ENCODE results near the gene GSDME. TPM values are rescaled to one million over a fixed set of nuclear protein-coding genes. Genes with fewer than 3 reads are reported as not detected.

The GSDME gene
- total RNA-seq, 2 experiments from 2014 or later = 6.8 to 6.9 TPM

GRCh38 chr7:24752073-24752800 is 5.0 kb downstream of the GSDME start:
- Mint-ChIP-seq H3K4me3 (no peak overlapping the region), H3K36me3 (ENCODE audit: low read depth) (no peaks in the 10 kb centered on the region), H3K27ac (no peak overlapping the region), H3K9me3 (no peaks in the 10 kb centered on the region), H3K4me1 (ENCODE audit: low read depth) (peaks cover 24% of the 10 kb centered on the region), H3K27me3 (ENCODE audit: low read depth) (peaks cover 11% of the 10 kb centered on the region)
- intact Hi-C loops (cut with micrococcal nuclease) = loop anchor here (10.0 kb wide), 1 partner anchor 1377 kb away; no protein-coding TSS in a partner anchor
- no peak for DNase-seq
- CTCF ChIA-PET = no interaction called here

GRCh38 chr7:24751484-24751883 is 5.8 kb downstream of the GSDME start:
- intact Hi-C loops (cut with micrococcal nuclease) = loop anchor here (10.0 kb wide), 1 partner anchor 1377 kb away; no protein-coding TSS in a partner anchor
- peaks cover 11% of the 10 kb centered on the region for H3K27me3 Mint-ChIP-seq (ENCODE audit: low read depth)
- H3K4me1 Mint-ChIP-seq (ENCODE audit: low read depth) = peaks cover 21% of the 10 kb centered on the region
- H3K27ac Mint-ChIP-seq = no peak overlapping the region
- DNase-seq = no peak
- no peaks in the 10 kb centered on the region for H3K36me3 Mint-ChIP-seq (ENCODE audit: low read depth)
- no peaks in the 10 kb centered on the region for H3K9me3 Mint-ChIP-seq
- H3K4me3 Mint-ChIP-seq = no peak overlapping the region
- CTCF ChIA-PET = interaction anchor here (0.6 kb wide), 1 partner anchor 85 kb away, joined by 3 read pairs; no protein-coding TSS in a partner anchor

- CTCF ChIA-PET = interaction anchor here (0.6 to 0.8 kb wide), 2 partner anchors 345 to 1181 kb away, joined by 3 read pairs; no protein-coding TSS in a partner anchor
- no peak for DNase-seq
- no peak overlapping the region for H3K4me3 Mint-ChIP-seq
- intact Hi-C loops (cut with micrococcal nuclease) = loop anchor here (10.0 kb wide), 1 partner anchor 1376 kb away; no protein-coding TSS in a partner anchor
- peaks cover 14% of the 10 kb centered on the region for H3K27me3 Mint-ChIP-seq (ENCODE audit: low read depth)
- peaks cover 12% of the 10 kb centered on the region for H3K4me1 Mint-ChIP-seq (ENCODE audit: low read depth)
- H3K27ac Mint-ChIP-seq = no peak overlapping the region
- H3K36me3 Mint-ChIP-seq (ENCODE audit: low read depth) = no peaks in the 10 kb centered on the region
- no peaks in the 10 kb centered on the region for H3K9me3 Mint-ChIP-seq
These were observed 6.7 kb downstream of the GSDME start for GRCh38 chr7:24750441-24751055.

GRCh38 chr7:24748521-24748920 is 8.7 kb downstream of the GSDME start:
- peaks cover 14% of the 10 kb centered on the region for H3K27me3 Mint-ChIP-seq (ENCODE audit: low read depth)
- CTCF ChIA-PET = interaction anchor here (0.6 kb wide), 1 partner anchor 24 kb away, joined by 3 read pairs; no protein-coding TSS in a partner anchor
- H3K9me3 Mint-ChIP-seq = no peaks in the 10 kb centered on the region
- DNase-seq = no peak
- no peak overlapping the region for H3K27ac Mint-ChIP-seq
- no peak overlapping the region for H3K4me3 Mint-ChIP-seq
- no peaks in the 10 kb centered on the region for H3K4me1 Mint-ChIP-seq (ENCODE audit: low read depth)
- H3K36me3 Mint-ChIP-seq (ENCODE audit: low read depth) = no peaks in the 10 kb centered on the region
- intact Hi-C loops (cut with micrococcal nuclease) = no loop called here

- H3K4me3 Mint-ChIP-seq = no peak overlapping the region
These were observed 11.9 kb downstream of the GSDME start for GRCh38 chr7:24745355-24745754.

GRCh38 chr7:24743471-24743870 is 13.8 kb downstream of the GSDME start:
- Mint-ChIP-seq H3K4me1 (ENCODE audit: low read depth) (no peaks in the 10 kb centered on the region), H3K36me3 (ENCODE audit: low read depth) (no peaks in the 10 kb centered on the region), H3K27ac (no peak overlapping the region), H3K4me3 (no peak overlapping the region), H3K27me3 (ENCODE audit: low read depth) (peaks cover 10% of the 10 kb centered on the region), H3K9me3 (peaks cover 7% of the 10 kb centered on the region)
- intact Hi-C loops (cut with micrococcal nuclease) = no loop called here
- CTCF ChIA-PET = no interaction called here
- no peak for DNase-seq

More at GRCh38 chr7:24745355-24745754, 11.9 kb downstream of the GSDME start:
- no peak for DNase-seq
- CTCF ChIA-PET = no interaction called here
- Mint-ChIP-seq H3K27ac (no peak overlapping the region), H3K27me3 (ENCODE audit: low read depth) (peaks cover 7% of the 10 kb centered on the region), H3K4me1 (ENCODE audit: low read depth) (no peaks in the 10 kb centered on the region), H3K36me3 (ENCODE audit: low read depth) (no peaks in the 10 kb centered on the region), H3K9me3 (no peaks in the 10 kb centered on the region)
- intact Hi-C loops (cut with micrococcal nuclease) = no loop called here

GRCh38 chr7:24742506-24743162 is 14.6 kb downstream of the GSDME start:
- intact Hi-C loops (cut with micrococcal nuclease) = no loop called here
- DNase-seq = no peak
- CTCF ChIA-PET = interaction anchor here (0.6 kb wide), 1 partner anchor 71 kb away, joined by 3 read pairs; no protein-coding TSS in a partner anchor
- Mint-ChIP-seq H3K9me3 (peaks cover 8% of the 10 kb centered on the region), H3K4me3 (no peak overlapping the region), H3K4me1 (ENCODE audit: low read depth) (no peaks in the 10 kb centered on the region), H3K27me3 (ENCODE audit: low read depth) (peaks cover 11% of the 10 kb centered on the region), H3K27ac (no peak overlapping the region), H3K36me3 (ENCODE audit: low read depth) (no peaks in the 10 kb centered on the region)

GRCh38 chr7:24741679-24742505 is 15.4 kb downstream of the GSDME start:
- intact Hi-C loops (cut with micrococcal nuclease) = no loop called here
- CTCF ChIA-PET = interaction anchor here (0.6 to 1.0 kb wide), 3 partner anchors 7 to 166 kb away, joined by 3 read pairs; no protein-coding TSS in a partner anchor
- DNase-seq = no peak
- H3K27me3 Mint-ChIP-seq (ENCODE audit: low read depth) = peaks cover 12% of the 10 kb centered on the region
- no peaks in the 10 kb centered on the region for H3K36me3 Mint-ChIP-seq (ENCODE audit: low read depth)
- H3K9me3 Mint-ChIP-seq = peaks cover 10% of the 10 kb centered on the region
- no peak overlapping the region for H3K27ac Mint-ChIP-seq
- no peaks in the 10 kb centered on the region for H3K4me1 Mint-ChIP-seq (ENCODE audit: low read depth)
- H3K4me3 Mint-ChIP-seq = no peak overlapping the region

GRCh38 chr7:24740871-24741270 is 16.4 kb downstream of the GSDME start:
- H3K4me1 Mint-ChIP-seq (ENCODE audit: low read depth) = no peaks in the 10 kb centered on the region

GRCh38 chr7:24739306-24739705 is 18.0 kb downstream of the GSDME start:
- H3K4me1 Mint-ChIP-seq (ENCODE audit: low read depth) = no peaks in the 10 kb centered on the region
- H3K36me3 Mint-ChIP-seq (ENCODE audit: low read depth) = no peaks in the 10 kb centered on the region
- peaks cover 11% of the 10 kb centered on the region for H3K9me3 Mint-ChIP-seq
- intact Hi-C loops (cut with micrococcal nuclease) = no loop called here
- no peak overlapping the region for H3K4me3 Mint-ChIP-seq
- CTCF ChIA-PET = no interaction called here
- H3K27me3 Mint-ChIP-seq (ENCODE audit: low read depth) = peaks cover 10% of the 10 kb centered on the region
- H3K27ac Mint-ChIP-seq = no peak overlapping the region
- DNase-seq = no peak

More at GRCh38 chr7:24740871-24741270, 16.4 kb downstream of the GSDME start:
- Mint-ChIP-seq H3K9me3 (peaks cover 11% of the 10 kb centered on the region), H3K36me3 (ENCODE audit: low read depth) (no peaks in the 10 kb centered on the region), H3K4me3 (no peak overlapping the region), H3K27ac (no peak overlapping the region), H3K27me3 (ENCODE audit: low read depth) (peaks cover 10% of the 10 kb centered on the region)
- CTCF ChIA-PET = interaction anchor here (0.8 to 1.0 kb wide), 2 partner anchors 8 to 165 kb away, joined by 3 read pairs; no protein-coding TSS in a partner anchor
- intact Hi-C loops (cut with micrococcal nuclease) = no loop called here
- no peak for DNase-seq

- Mint-ChIP-seq H3K27ac (no peak overlapping the region), H3K4me1 (ENCODE audit: low read depth) (no peaks in the 10 kb centered on the region), H3K4me3 (no peak overlapping the region), H3K9me3 (peaks cover 11% of the 10 kb centered on the region), H3K36me3 (ENCODE audit: low read depth) (no peaks in the 10 kb centered on the region), H3K27me3 (ENCODE audit: low read depth) (peaks cover 10% of the 10 kb centered on the region)
- DNase-seq = no peak
- intact Hi-C loops (cut with micrococcal nuclease) = no loop called here
- CTCF ChIA-PET = no interaction called here
These were observed 18.7 kb downstream of the GSDME start for GRCh38 chr7:24738577-24738976.

- H3K4me3 Mint-ChIP-seq = no peak overlapping the region
- intact Hi-C loops (cut with micrococcal nuclease) = no loop called here
- H3K36me3 Mint-ChIP-seq (ENCODE audit: low read depth) = no peaks in the 10 kb centered on the region
- peaks cover 11% of the 10 kb centered on the region for H3K9me3 Mint-ChIP-seq
- no peaks in the 10 kb centered on the region for H3K4me1 Mint-ChIP-seq (ENCODE audit: low read depth)
- H3K27me3 Mint-ChIP-seq (ENCODE audit: low read depth) = peaks cover 10% of the 10 kb centered on the region
- H3K27ac Mint-ChIP-seq = no peak overlapping the region
- no peak for DNase-seq
- CTCF ChIA-PET = no interaction called here
These were observed 20.0 kb downstream of the GSDME start for GRCh38 chr7:24737281-24737680.

Data from activated naive CD4-positive, alpha-beta T cell treated with anti-CD3 and anti-CD28 coated beads for 36 hours (primary cell).